Fibroblast of gingiva (primary cell): ENCODE results near the gene MECP2.

Source experiments
- DNase-seq: peaks from one replicate; pipeline ENCODE4 v3.0.0-alpha.2; 2011; ENCODE audit warnings: low read depth

The MECP2 gene

GRCh38 chrX:154115750-154116149 is 18.2 kb upstream of the MECP2 start:
- DNase-seq: no peak

GRCh38 chrX:154115071-154115470 is 17.6 kb upstream of the MECP2 start:
- DNase-seq: no peak

- no peak for DNase-seq
Measured at GRCh38 chrX:154114652-154115051, 17.1 kb upstream of the MECP2 start.

- DNase-seq: no peak
Measured at GRCh38 chrX:154113729-154114128, 16.2 kb upstream of the MECP2 start.

- DNase-seq: no peak
Measured at GRCh38 chrX:154098551-154098950, 1.0 kb upstream of the MECP2 start.

- peak; percentile 53 for DNase-seq
Measured at GRCh38 chrX:154097003-154097588, 421 bp downstream of the MECP2 start.

- peak; percentile 13 for DNase-seq
Measured at GRCh38 chrX:154096140-154097002, 1.1 kb downstream of the MECP2 start.

GRCh38 chrX:154094833-154095232 is 2.7 kb downstream of the MECP2 start:
- no peak for DNase-seq

GRCh38 chrX:154093965-154094364 is 3.6 kb downstream of the MECP2 start:
- DNase-seq: no peak

GRCh38 chrX:154092371-154092770 is 5.1 kb downstream of the MECP2 start:
- DNase-seq: no peak

GRCh38 chrX:154091678-154092077 is 5.8 kb downstream of the MECP2 start:
- no peak for DNase-seq

GRCh38 chrX:154090731-154091130 is 6.8 kb downstream of the MECP2 start:
- no peak for DNase-seq

GRCh38 chrX:154084449-154085300 is 12.8 kb downstream of the MECP2 start:
- no peak for DNase-seq

- DNase-seq: no peak
Measured at GRCh38 chrX:154083126-154083517, 14.4 kb downstream of the MECP2 start.

GRCh38 chrX:154082396-154083125 is 15.0 kb downstream of the MECP2 start:
- peak; percentile 86 for DNase-seq

- DNase-seq: no peak
Measured at GRCh38 chrX:154077101-154077500, 20.4 kb downstream of the MECP2 start.

GRCh38 chrX:154074199-154074598 is 23.3 kb downstream of the MECP2 start:
- DNase-seq: peak; percentile 58

GRCh38 chrX:154072192-154072591 is 25.3 kb downstream of the MECP2 start:
- no peak for DNase-seq

GRCh38 chrX:154068560-154068959 is 29.0 kb downstream of the MECP2 start:
- no peak for DNase-seq

GRCh38 chrX:154064637-154065435 is 32.7 kb downstream of the MECP2 start:
- DNase-seq: no peak

GRCh38 chrX:154063234-154063633 is 34.3 kb downstream of the MECP2 start:
- no peak for DNase-seq
